ENCODE measurements around the gene TBX18. TPM values are rescaled to one million over a fixed set of nuclear protein-coding genes. Genes with fewer than 3 reads are reported as not detected.
A peak's percentile ranks its signal among the peaks of the same experiment; 100 is the strongest.

Gene TBX18
- total and polyA plus RNA-seq, 9 of the 15 experiments (the other 6 are each of a cell fraction or from before 2014, with no cell fraction given) = 4.0 to 36.1 (median 20.7) TPM

- TF ChIP-seq, protein P1, sequence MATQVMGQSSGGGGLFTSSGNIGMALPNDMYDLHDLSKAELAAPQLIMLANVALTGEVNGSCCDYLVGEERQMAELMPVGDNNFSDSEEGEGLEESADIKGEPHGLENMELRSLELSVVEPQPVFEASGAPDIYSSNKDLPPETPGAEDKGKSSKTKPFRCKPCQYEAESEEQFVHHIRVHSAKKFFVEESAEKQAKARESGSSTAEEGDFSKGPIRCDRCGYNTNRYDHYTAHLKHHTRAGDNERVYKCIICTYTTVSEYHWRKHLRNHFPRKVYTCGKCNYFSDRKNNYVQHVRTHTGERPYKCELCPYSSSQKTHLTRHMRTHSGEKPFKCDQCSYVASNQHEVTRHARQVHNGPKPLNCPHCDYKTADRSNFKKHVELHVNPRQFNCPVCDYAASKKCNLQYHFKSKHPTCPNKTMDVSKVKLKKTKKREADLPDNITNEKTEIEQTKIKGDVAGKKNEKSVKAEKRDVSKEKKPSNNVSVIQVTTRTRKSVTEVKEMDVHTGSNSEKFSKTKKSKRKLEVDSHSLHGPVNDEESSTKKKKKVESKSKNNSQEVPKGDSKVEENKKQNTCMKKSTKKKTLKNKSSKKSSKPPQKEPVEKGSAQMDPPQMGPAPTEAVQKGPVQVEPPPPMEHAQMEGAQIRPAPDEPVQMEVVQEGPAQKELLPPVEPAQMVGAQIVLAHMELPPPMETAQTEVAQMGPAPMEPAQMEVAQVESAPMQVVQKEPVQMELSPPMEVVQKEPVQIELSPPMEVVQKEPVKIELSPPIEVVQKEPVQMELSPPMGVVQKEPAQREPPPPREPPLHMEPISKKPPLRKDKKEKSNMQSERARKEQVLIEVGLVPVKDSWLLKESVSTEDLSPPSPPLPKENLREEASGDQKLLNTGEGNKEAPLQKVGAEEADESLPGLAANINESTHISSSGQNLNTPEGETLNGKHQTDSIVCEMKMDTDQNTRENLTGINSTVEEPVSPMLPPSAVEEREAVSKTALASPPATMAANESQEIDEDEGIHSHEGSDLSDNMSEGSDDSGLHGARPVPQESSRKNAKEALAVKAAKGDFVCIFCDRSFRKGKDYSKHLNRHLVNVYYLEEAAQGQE (IDR thresholded peaks at IDR 0.05; ENCODE audit: borderline replicate concordance) = peak; percentile 25; the same call in 1 of the 2 replicates
- TF ChIP-seq, protein P1 (CRISPR knock-in tag; IDR thresholded peaks at IDR 0.05; ENCODE audit: low read depth) = no peak
- TF ChIP-seq EGR1 (conservative IDR thresholded peaks at IDR 0.05) = peak; percentile 69
- no peak for TF ChIP-seq ZNF143 (CRISPR knock-in tag; IDR thresholded peaks at IDR 0.05)
- peak; percentile 92; the same call in 1 of the 2 replicates for TF ChIP-seq MTA3 (IDR thresholded peaks at IDR 0.05; ENCODE audit: borderline replicate concordance)
- peak; percentile 45; the same call in 1 of the 2 replicates for TF ChIP-seq VEZF1 (CRISPR knock-in tag; IDR thresholded peaks at IDR 0.05)
- TF ChIP-seq SMAD3 (CRISPR knock-in tag; conservative IDR thresholded peaks at IDR 0.05) = no peak
- TF ChIP-seq NFIX (CRISPR knock-in tag; IDR thresholded peaks at IDR 0.05; ENCODE audit: low read depth) = no peak
- peak; percentile 75 for TF ChIP-seq NFYB (IDR thresholded peaks at IDR 0.05; ENCODE audit: extremely low read depth, insufficient read length)
- TF ChIP-seq, protein P2, sequence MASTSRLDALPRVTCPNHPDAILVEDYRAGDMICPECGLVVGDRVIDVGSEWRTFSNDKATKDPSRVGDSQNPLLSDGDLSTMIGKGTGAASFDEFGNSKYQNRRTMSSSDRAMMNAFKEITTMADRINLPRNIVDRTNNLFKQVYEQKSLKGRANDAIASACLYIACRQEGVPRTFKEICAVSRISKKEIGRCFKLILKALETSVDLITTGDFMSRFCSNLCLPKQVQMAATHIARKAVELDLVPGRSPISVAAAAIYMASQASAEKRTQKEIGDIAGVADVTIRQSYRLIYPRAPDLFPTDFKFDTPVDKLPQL (IDR thresholded peaks at IDR 0.05; ENCODE audit: extremely low read depth, insufficient read length) = no peak
- TF ChIP-seq CREB1 (IDR thresholded peaks at IDR 0.05) = peak; percentile 85
- peak; percentile 91 for TF ChIP-seq CREB1 (CRISPR knock-in tag; IDR thresholded peaks at IDR 0.05)
- no peak; the same call in 1 of the 2 replicates for TF ChIP-seq GATAD2A (IDR thresholded peaks at IDR 0.05)
- TF ChIP-seq ZBTB34 (CRISPR knock-in tag; IDR thresholded peaks at IDR 0.05) = no peak
- no peak for TF ChIP-seq GTF2A2 (tag; IDR thresholded peaks at IDR 0.05)
- no peak for TF ChIP-seq TRIM24 (IDR thresholded peaks at IDR 0.05)
- no peak for TF ChIP-seq MED1 (CRISPR knock-in tag; IDR thresholded peaks at IDR 0.05; ENCODE audit: borderline replicate concordance)
Measured at GRCh38 chr6:84764332-84765049, at the start of gene TBX18 (continued).
